PC-9 (cell line): ENCODE results near the gene DDIT4.

ENCODE experiments used
- EZH2 ChIP-seq: fragments of 200-600 bp; sonication (generic); IDR thresholded peaks from 2 replicates; pipeline ENCODE4 v1.8.0; 2017; ENCODE audit warnings: antibody characterized with exemption, low read depth
- TF ChIP-seq, protein P1 (sequence below): fragments of 200-600 bp; sonication (generic); conservative IDR thresholded peaks from 2 replicates; pipeline ENCODE4 v1.6.1; 2017; ENCODE audit warnings: mixed run types, antibody characterized with exemption, mild to moderate bottlenecking, moderate library complexity

DNA sequence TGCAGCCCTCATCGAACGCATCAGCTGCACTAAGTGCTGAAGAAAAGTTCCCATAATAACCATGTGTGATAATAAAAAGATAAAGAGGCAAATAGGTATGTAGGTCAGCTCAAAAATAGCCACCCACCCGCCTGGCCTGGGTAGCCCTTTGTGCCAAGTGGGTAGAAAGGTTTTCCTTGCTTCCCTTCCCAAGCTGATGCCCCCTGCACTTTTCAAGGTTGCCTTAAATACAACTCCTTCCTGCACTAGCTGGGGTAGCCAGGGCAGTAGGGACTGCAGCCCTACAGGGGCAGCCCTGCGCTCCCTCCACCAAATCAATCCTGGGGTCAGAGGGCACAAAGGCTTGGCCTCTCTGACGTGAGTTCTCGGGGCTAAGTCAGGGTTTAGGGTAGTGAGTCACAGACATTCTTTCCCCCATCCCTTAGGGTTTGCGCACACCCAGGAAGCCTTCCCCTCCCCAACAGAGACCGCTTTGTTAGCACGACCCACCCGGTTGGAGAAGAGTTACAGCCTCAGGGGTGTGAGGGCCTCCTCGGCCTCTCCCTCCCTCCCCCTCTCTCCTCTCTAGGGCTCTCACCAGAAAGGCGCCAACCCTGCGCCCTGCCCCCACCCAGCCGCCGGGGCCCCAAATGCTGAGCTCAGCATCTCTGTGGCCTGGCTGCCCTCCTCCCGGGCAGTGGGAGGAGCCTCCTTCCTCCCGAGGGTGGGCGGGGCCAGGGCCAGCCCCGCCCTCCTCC is 13.3 kb upstream of the DDIT4 start:
- no peak for TF ChIP-seq EZH2
- TF ChIP-seq, protein P1, sequence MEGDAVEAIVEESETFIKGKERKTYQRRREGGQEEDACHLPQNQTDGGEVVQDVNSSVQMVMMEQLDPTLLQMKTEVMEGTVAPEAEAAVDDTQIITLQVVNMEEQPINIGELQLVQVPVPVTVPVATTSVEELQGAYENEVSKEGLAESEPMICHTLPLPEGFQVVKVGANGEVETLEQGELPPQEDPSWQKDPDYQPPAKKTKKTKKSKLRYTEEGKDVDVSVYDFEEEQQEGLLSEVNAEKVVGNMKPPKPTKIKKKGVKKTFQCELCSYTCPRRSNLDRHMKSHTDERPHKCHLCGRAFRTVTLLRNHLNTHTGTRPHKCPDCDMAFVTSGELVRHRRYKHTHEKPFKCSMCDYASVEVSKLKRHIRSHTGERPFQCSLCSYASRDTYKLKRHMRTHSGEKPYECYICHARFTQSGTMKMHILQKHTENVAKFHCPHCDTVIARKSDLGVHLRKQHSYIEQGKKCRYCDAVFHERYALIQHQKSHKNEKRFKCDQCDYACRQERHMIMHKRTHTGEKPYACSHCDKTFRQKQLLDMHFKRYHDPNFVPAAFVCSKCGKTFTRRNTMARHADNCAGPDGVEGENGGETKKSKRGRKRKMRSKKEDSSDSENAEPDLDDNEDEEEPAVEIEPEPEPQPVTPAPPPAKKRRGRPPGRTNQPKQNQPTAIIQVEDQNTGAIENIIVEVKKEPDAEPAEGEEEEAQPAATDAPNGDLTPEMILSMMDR, result no peak; the same call in 1 of the 2 replicates
